ENCODE measurements around the gene ISL2. TPM values are rescaled to one million over a fixed set of nuclear protein-coding genes. Genes with fewer than 3 reads are reported as not detected.

ISL2 gene
- total and polyA plus RNA-seq, 4 donors, result 0.22 to 0.86 (median 0.38) TPM; not detected in 1

DNA sequence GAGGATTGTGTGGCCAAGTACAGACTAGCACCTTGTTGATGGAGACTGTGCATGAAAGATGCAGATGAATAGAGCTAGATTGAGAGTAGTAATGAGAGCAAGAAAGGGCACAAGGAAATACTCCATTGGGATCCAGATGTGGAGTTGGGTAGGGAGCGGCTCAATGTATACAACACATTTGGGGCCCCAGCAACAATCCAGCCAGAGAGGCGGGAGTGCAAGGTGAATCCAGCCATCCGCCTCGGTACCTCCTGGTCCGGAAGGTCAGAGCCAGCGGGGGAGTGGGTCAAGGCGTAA lies 9.0 kb downstream of the ISL2 start:
- ATAC-seq (ENCODE audit: insufficient read depth, low FRiP score) (no peak), DNase-seq (peak in 1 of 3 donors; percentile 13)
- WGBS, 2 donors, result 14 to 17% methylated on average over 7 of the region's 7 CpGs
- no peak overlapping the region for H3K4me3 ChIP-seq
- no peak overlapping the region for H3K27ac ChIP-seq (ENCODE audit: low read depth in 1 of 2, low read length in 1 of 2)
- peaks cover 4 to 30% (median 17%) of the 10 kb centered on the region in 5 donors for H3K4me1 ChIP-seq (ENCODE audit: control insufficient read depth in 5 of 5, insufficient read depth in 5 of 5, low read length in 5 of 5)
- peaks cover 0 to 12% (median 0%) of the 10 kb centered on the region in 4 donors for H3K9me3 ChIP-seq (ENCODE audit: control insufficient read depth in 4 of 4, insufficient read depth in 3 of 4, low read length in 3 of 4)
- peaks cover 14 to 80% (median 69%) of the 10 kb centered on the region in 3 donors for H3K27me3 ChIP-seq (ENCODE audit: control insufficient read depth in 3 of 3, insufficient read depth in 3 of 3, low read length in 2 of 3)
- TF ChIP-seq, protein P1, sequence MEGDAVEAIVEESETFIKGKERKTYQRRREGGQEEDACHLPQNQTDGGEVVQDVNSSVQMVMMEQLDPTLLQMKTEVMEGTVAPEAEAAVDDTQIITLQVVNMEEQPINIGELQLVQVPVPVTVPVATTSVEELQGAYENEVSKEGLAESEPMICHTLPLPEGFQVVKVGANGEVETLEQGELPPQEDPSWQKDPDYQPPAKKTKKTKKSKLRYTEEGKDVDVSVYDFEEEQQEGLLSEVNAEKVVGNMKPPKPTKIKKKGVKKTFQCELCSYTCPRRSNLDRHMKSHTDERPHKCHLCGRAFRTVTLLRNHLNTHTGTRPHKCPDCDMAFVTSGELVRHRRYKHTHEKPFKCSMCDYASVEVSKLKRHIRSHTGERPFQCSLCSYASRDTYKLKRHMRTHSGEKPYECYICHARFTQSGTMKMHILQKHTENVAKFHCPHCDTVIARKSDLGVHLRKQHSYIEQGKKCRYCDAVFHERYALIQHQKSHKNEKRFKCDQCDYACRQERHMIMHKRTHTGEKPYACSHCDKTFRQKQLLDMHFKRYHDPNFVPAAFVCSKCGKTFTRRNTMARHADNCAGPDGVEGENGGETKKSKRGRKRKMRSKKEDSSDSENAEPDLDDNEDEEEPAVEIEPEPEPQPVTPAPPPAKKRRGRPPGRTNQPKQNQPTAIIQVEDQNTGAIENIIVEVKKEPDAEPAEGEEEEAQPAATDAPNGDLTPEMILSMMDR (IDR thresholded peaks at IDR 0.05; ENCODE audit: control extremely low read depth, extremely low read depth), result no peak
- H3K9ac ChIP-seq (ENCODE audit: insufficient read depth in 1 of 2, low read length in 2 of 2), result no peak overlapping the region
- H3K36me3 ChIP-seq (ENCODE audit: control insufficient read depth in 4 of 4, insufficient read depth in 4 of 4, low read length in 4 of 4), result peaks cover 0 to 2% (median under 1%) of the 10 kb centered on the region in 4 donors

DNA sequence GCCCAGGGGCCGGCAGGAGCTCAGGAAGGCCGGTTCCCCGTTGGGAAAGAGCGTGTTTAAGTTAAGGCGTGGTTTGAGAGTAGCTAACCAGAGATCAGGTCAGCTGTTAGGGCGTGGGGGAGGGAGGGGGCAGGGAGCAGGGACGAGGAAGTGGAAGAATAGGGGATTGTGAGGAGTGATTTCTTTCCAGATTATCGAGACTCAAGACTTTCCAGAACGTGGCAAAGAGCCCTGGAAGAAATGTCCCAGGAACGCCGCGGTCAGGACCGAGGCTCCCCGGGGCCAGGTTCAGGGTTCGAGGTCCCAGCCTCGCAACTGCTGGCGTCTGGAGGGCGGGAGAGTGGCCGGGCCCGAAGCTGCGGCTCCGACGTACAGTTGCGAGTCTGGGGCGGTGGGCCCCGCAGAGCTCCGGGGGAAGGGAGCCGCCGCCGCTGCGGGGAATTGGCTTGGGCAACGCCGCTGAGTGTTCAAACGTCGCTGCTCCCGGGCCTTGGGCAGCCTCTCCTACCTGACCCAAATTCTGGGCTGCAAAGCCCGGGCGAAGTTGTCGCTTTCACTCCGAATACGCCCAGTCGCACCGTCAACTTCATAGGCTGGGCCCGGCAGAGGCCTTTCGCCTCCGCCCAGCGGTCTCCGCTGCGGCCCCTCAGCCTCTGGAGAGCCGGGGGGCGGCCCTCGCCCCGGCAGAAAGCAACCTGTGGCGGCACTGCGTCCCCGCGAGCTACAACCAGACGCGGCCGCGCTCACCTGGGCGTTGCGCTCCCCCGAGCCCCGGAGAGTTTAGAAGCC lies 9.5 kb downstream of the ISL2 start:
- no peak overlapping the region for H3K27ac ChIP-seq (ENCODE audit: low read depth in 1 of 2, low read length in 1 of 2)
- H3K36me3 ChIP-seq (ENCODE audit: control insufficient read depth in 4 of 4, insufficient read depth in 4 of 4, low read length in 4 of 4), result peaks cover 0 to 3% (median under 1%) of the 10 kb centered on the region in 4 donors
- H3K4me3 ChIP-seq, result peak overlapping the region; percentile 7
- peaks cover 0 to 9% (median 0%) of the 10 kb centered on the region in 4 donors for H3K9me3 ChIP-seq (ENCODE audit: control insufficient read depth in 4 of 4, insufficient read depth in 3 of 4, low read length in 3 of 4)
- peaks cover 4 to 25% (median 17%) of the 10 kb centered on the region in 5 donors for H3K4me1 ChIP-seq (ENCODE audit: control insufficient read depth in 5 of 5, insufficient read depth in 5 of 5, low read length in 5 of 5)
- TF ChIP-seq, protein P1 (IDR thresholded peaks at IDR 0.05; ENCODE audit: control extremely low read depth, extremely low read depth), result no peak
- DNase-seq, result peak in 2 of 3 donors; percentile 23 to 29
- no peak for ATAC-seq (ENCODE audit: insufficient read depth, low FRiP score)
- no peak overlapping the region for H3K9ac ChIP-seq (ENCODE audit: insufficient read depth in 1 of 2, low read length in 2 of 2)
- H3K27me3 ChIP-seq (ENCODE audit: control insufficient read depth in 3 of 3, insufficient read depth in 3 of 3, low read length in 2 of 3), result peaks cover 10 to 74% (median 65%) of the 10 kb centered on the region in 3 donors
- WGBS, 2 donors, result 2 to 4% methylated on average over 63 to 65 of the region's 65 CpGs

DNA sequence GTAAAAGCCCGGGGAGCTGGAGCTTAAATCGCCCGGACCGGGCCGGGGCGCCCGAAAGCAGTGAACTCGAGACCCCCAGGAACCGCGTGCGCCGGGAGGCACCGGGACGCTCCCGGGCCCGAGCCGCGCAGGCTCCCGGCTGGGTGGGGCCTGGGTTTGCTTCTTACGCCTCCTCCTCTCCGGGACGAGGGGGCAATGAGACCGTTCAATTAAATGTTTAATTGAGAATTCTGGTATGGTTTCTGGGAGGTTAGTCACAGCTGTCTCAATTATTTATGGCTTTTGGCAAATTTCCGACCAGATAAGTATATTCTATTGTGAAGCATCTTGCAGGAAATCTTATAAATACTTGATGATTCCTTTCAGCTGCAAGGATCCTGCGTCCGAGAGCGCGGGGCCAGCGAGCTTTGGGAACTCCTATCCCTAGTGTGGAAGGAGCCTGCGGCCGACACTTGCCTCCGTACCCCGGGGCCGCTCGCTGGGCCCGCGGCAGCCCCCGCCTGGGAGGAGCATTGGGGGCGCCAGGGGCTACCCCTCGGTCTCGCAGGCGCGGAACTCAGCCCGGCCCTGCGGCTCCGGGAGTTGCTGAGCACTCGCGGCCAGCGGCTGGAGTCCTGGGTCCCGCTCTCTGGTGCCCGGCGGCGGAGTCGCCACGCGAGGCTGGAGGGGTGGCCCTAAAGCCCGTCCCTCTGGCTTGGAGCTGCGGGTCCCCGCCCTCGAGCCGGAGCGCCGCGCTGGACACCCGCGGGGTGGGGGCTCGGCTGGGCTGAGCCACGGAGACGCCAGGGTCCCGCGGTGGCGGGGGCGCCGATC lies 10.3 kb downstream of the ISL2 start:
- TF ChIP-seq, protein P1 (IDR thresholded peaks at IDR 0.05; ENCODE audit: control extremely low read depth, extremely low read depth), result no peak
- DNase-seq, result peak in 2 of 3 donors; percentile 33 to 54
- Histone ChIP-seq H3K27ac (ENCODE audit: low read depth in 1 of 2, low read length in 1 of 2) (no peak overlapping the region), H3K9ac (ENCODE audit: insufficient read depth in 1 of 2, low read length in 2 of 2) (no peak overlapping the region), H3K4me3 (no peak overlapping the region), H3K36me3 (ENCODE audit: control insufficient read depth in 4 of 4, insufficient read depth in 4 of 4, low read length in 4 of 4) (peaks cover 0 to 5% (median under 1%) of the 10 kb centered on the region in 4 donors), H3K9me3 (ENCODE audit: control insufficient read depth in 4 of 4, insufficient read depth in 3 of 4, low read length in 3 of 4) (peaks cover 0 to 7% (median 0%) of the 10 kb centered on the region in 4 donors), H3K27me3 (ENCODE audit: control insufficient read depth in 3 of 3, insufficient read depth in 3 of 3, low read length in 2 of 3) (peaks cover 10 to 66% (median 60%) of the 10 kb centered on the region in 3 donors), H3K4me1 (ENCODE audit: control insufficient read depth in 5 of 5, insufficient read depth in 5 of 5, low read length in 5 of 5) (peaks cover 4 to 18% (median 13%) of the 10 kb centered on the region in 5 donors)
- WGBS, 2 donors, result 8 to 12% methylated on average over 74 of the region's 74 CpGs
- no peak for ATAC-seq (ENCODE audit: insufficient read depth, low FRiP score)

Measured in lung (tissue), 12 donors.